GM21737 (cell line): ENCODE measurements around the gene SLC25A39.

Source experiments
- ATAC-seq: cut with Tn5 transposase; IDR thresholded peaks from one replicate; pipeline ENCODE4 v1.9.1; 2021; ENCODE audit warnings: mild to moderate bottlenecking, moderate library complexity; ENCODE audit not compliant: unreplicated experiment

Gene SLC25A39

DNA sequence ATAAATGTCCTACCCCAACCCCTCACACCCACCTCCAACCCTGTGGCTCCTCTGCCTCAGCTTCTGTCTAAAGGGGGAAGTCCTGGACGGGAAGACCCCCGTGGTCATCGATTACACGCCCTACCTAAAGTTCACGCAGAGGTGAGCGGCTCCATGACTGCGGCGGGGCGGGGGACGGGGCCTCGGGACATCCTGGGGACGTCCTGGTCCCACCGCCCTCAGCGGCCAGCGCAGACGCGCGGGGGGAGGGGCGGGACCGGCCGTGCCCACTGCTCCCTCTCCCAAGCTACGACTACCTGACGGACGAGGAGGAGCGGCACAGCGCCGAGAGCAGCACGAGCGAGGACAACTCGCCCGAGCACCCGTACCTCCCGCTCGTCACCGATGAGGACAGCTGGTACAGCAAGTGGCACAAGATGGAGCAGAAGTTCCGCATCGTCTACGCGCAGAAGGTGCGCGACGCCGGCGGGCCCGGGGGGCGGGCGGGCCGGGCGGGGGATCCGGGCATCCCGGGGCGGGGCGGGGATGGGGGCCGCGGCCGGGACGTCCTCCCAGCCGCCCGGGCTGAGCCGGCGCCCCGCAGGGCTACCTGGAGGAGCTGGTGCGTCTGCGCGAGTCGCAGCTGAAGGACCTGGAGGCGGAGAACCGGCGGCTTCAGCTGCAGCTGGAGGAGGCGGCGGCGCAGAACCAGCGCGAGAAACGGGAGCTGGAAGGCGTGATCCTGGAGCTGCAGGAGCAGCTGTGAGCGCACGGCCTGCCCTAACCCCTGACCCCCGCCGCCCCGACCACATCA, 9.6 kb downstream of the SLC25A39 start:
- no peak for ATAC-seq

GRCh38 chr17:44314524-44314868, 10.1 kb downstream of the SLC25A39 start:
- ATAC-seq, result no peak

DNA sequence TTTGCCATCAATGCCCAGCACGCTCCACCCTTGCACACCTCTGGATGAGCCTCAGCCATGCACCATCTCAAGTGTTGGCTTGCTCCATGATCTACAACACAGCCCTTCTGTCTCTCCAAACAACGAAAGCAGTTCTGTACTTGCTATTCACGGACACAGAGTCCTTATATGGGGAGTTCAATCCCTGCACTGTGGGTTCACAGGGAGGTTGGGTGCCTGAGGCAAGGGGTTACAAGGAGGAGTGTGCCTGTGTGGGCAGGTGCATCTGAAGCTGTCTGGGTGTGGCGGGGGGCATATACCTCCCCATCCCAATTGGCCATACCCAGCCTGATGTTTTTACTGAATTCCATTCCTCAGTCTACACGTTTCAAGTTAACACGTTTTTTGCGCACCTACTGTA, 10.6 kb downstream of the SLC25A39 start:
- no peak for ATAC-seq

- no peak for ATAC-seq
These were observed 12.1 kb downstream of the SLC25A39 start for GRCh38 chr17:44312396-44313104.

DNA sequence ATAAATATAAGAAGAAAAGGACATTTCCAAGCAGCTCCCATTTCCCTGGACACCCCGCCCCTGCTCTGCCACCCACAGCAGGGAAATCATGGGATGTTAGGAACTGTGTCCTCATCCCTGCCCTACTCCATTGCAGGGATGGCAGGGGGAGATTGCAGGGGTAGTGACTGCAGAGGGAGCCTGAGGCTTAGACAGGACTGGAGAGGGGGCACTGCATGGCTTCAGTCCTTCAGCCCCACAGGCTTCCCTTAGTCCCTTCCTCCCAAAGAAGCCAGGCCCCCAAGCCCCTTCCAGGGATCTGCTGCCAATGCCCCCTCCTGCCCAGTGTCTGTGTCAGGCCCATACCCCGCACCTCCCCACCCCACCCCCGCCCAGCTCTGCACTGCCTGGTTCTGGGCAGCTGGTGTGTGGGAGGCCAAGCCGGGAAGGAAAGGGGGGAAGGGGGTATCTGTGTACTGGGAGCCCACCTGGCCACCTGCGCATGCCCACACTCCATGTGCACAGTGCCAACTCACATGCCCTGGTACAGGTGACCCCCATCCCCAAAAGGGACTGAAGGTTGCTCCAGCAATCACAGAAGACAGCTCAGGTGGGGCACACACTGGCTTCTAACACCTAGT, 13.0 kb downstream of the SLC25A39 start:
- ATAC-seq, result no peak

DNA sequence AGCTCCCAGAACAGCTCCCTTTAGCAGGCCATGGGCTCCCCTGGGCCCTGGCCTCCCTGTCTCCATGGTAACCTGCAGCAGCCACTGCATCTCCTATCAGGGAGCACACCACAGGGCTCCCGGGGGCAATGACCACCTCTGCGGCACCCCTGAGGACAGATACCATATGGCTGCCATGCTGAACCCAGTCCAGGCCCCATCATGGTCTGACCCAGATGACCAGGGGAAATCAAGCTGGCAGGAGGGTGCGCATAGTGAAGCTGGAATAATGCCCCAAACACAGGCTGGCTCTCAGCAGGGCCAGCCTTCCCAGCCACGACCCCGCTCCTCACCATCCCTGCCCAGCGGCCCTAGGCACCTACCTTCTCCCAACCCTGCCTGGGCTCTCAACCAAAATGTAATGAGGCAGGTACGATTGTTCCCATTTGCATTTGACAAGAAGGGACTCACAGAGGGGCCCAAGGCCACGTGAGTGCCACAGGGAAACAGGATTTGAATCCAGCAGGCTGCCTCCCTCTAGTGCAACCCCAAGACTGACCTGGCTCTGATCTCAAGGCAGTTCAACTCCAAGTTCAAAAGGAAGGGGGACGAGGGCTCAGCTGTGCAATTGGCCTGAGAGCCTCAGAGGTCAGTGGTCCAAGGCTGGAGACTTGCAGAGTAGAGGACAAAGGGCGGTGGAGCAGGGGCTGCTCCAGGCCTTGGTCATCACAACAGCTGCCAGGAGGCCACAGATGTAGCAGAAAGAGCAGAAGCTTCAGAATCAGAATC, 13.8 kb downstream of the SLC25A39 start:
- ATAC-seq, result no peak

DNA sequence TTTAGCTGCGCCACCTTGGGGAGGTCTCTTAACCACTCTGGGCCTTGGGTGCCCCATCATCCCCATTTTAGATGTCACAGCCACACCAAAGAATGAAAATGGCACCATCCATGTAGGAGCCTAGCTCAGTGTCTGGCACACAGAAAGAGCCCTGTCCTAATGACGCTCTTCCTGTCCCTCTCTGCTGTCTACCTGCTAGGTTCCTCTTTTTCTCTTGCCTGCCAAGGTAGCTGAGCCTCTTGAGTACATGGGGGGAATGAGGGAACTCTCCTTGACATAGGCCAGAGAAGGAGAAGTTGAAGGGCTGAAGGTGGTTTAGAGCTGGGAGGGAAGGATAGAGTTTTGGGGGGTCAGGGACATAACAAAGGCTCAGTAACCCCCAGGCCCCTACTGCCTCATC, 14.4 kb downstream of the SLC25A39 start:
- ATAC-seq, result no peak

- no peak for ATAC-seq
These were observed 15.2 kb downstream of the SLC25A39 start for GRCh38 chr17:44309472-44309871.

DNA sequence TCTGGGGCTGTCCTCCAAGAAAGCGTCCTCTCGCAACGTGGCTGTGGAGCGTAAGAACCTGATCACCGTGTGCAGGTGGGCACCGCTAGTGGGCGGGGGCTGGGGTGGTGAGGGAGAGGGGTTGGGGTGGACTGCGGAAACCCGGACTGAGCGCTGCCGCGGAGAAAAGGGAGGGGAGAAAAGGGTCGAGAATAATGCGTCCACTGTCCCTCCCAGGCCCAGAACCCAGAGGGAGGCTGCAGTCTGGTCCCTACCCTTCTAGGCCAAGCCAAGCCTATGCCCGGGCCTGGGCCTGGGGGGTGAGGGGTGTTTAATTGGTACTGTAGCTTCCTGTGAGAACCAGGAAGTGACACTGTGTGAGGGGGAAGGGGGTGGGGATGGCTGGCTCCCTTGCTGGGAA, 15.8 kb downstream of the SLC25A39 start:
- ATAC-seq, result no peak

DNA sequence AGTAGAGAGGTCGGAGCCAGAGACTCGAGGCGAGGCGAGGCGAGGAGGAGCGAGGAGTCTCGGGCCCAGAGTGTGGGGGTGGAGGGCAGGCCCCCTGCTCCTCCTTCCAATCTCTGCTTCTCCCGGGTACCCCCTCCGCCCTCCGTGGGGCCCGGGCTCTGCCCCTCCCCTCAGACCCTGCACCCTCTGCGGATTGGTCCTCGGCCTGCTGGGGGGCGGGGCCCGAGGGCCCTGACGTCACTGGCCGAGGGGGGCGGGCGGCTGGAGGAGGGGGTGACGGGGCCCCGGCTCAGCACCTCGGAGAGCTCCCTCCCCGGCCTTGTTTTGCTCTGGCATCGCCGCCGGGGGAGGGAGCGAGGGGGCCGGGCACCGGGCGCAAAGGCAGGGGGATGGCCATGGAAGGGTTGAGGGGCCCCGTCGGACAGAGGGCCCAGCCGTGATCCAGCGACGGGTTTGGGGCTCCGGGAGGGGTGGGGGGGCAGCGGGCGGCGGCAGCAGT, 16.3 kb downstream of the SLC25A39 start, which contains the start of gene RUNDC3A:
RUNDC3A (plus strand) TSS at position 282 of the 499 bp plus-strand sequence. CDS start 232 bp downstream, outside the sequence.
- ATAC-seq, result no peak

DNA sequence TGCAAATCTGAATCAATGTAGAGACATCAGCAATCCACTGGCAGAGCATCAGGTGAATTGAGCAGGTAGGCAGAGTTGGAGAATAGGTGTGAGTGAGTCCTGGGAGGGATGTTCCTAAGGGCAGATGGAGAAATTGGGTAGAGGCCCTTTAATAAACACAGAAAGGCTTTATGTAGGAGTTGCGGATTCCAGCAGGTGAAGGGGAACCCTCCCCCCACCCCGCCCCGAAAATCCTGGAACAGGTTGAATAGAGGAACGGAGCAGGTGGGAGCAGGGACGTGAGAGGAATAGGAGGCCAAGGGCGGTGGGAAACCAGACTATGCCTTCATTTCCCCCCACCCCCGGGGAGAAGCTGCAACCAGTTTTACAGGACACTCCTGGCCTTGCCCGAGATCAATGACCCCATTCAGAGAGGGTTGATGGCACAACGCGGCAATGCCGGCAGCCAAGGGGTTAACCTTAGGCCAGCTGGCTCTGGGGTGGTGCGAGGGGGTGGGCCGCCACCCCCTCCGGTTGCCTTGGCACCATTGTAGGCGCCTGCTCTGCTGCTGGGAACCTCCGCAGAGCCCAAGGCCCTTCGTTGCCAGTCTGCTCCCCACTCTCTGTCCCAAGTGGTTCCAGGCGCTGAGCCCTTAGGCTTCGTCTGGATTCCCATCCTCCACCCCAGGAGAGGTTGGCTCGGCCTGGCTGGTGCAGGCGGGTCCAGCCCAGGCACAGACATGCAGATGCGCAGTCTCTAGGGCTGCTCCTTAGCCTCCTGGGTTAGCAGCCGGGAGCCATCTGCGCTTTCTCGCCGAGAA, 17.0 kb downstream of the SLC25A39 start:
- ATAC-seq, result no peak

DNA sequence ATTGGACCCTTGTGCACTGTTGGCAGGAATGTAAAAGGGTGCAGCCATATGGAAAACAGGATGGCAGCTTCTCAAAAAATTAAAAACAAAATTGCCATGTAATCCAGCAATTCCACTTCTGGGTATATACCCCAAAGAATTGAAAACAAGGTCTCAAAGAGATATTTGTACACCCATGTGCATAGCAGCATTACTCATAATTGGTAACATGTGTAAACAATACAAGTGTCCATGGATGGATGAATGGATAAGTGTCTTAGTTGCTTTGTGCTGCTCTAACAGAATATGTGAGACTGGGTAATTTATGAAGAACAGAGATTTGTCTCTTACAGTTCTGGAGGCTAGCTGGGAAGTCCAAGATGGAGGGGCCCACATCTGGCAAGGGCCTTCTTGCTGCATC, 20.0 kb downstream of the SLC25A39 start:
- ATAC-seq, result no peak

- ATAC-seq, result no peak
These were observed 26.6 kb downstream of the SLC25A39 start for GRCh38 chr17:44297975-44298374.

- no peak for ATAC-seq
These were observed 31.0 kb downstream of the SLC25A39 start for GRCh38 chr17:44293509-44294226.

- no peak for ATAC-seq
These were observed 37.0 kb downstream of the SLC25A39 start for GRCh38 chr17:44287651-44288050.

GRCh38 chr17:44284024-44284400, 40.6 kb downstream of the SLC25A39 start:
- no peak for ATAC-seq

GRCh38 chr17:44283344-44284023, 41.1 kb downstream of the SLC25A39 start:
- no peak for ATAC-seq

DNA sequence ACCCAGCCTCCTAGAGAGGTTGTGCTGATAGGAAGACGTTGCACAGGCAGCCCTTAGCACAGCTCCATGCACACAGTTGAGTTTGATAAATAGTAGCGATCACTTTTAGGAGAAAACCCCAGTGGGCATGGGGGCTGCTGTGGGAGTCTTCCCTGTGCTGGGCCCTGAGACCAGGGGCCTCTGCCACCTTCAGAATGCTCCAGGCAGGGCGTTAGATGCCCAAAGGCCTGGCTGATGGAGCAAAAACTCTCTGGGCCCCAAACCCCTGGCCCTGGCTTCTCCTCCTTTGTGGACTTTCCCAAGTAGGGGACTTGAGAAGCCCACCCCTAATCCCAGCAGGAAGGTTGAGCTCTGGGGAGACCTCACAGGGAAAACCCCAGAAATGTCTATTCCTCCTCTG, 42.4 kb downstream of the SLC25A39 start:
- ATAC-seq, result no peak

DNA sequence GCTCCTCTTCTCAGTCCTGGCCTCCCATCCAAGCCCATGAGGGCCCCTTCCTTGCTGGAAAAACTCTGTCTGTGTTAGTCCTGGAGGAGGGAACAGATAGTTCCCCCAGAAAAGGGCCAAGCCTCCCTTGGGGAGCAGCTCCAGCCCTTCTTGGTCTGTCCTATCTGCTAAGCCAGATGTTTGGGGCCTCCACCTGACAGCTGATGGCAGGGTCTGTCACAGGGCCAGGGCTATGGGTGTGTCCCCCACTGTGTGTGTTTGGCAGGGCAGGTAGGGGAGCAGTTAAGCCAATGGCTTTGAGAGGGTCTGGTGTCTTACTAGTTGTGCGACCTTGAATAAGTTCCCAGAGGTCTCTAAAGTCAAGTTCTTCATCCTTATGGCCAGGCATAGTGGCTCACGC, 43.1 kb downstream of the SLC25A39 start:
- ATAC-seq, result no peak
